ENCODE data around the gene ICAM4. TPM values are rescaled to one million over a fixed set of nuclear protein-coding genes. Genes with fewer than 3 reads are reported as not detected.
A peak's percentile ranks its signal among the peaks of the same experiment; 100 is the strongest.

Gene ICAM4
- total and polyA plus RNA-seq, 2 of the 8 experiments (the other 6 are each of a cell fraction or from before 2014, with no cell fraction given) = 1.5 to 4.1 TPM

GRCh38 chr19:10269333-10270179 lies 17.2 kb upstream of the ICAM4 start:
- H3K4me3 ChIP-seq (ENCODE audit: extremely low read depth in 1 of 4, insufficient read depth in 2 of 4, low read depth in 3 of 4, low read length in 4 of 4) = peak overlapping the region; percentile 30 to 59 (median 38); a peak in 5 of 8 replicates
- H2AFZ ChIP-seq (ENCODE audit: low read length) = no peak overlapping the region
- CTCF ChIA-PET (ENCODE audit: partially characterized antibody) = interaction anchor here (0.6 to 9.4 kb wide), 24 partner anchors 9 to 146 kb away, joined by 3 to 122 read pairs (median 4); partner anchors contain the start of genes ICAM4 and ICAM5
- no peak for TF ChIP-seq BCL11A (IDR thresholded peaks at IDR 0.05; ENCODE audit: low read depth in 2 of 2, low read length in 2 of 2)
- peak; percentile 36 for TF ChIP-seq KDM4A (IDR thresholded peaks at IDR 0.05; ENCODE audit: low read depth, low read length, severe bottlenecking)
- peak; percentile 94 to 97 for TF ChIP-seq RAD21 (IDR thresholded peaks at IDR 0.05 in 1 of 2, conservative IDR thresholded peaks at IDR 0.05 in 1 of 2; ENCODE audit: low read depth in 2 of 2, low read length in 2 of 2)
- TF ChIP-seq CHD1 (IDR thresholded peaks at IDR 0.05; ENCODE audit: low read depth, low read length) = no peak
- TF ChIP-seq YY1 (IDR thresholded peaks at IDR 0.05; ENCODE audit: low read depth, low read length) = peak; percentile 68; the same call in 1 of the 2 replicates
- TF ChIP-seq TEAD4 (IDR thresholded peaks at IDR 0.05; ENCODE audit: low read depth, low read length) = no peak
- peak; percentile 79 to 95 (median 88) for TF ChIP-seq CTCF (IDR thresholded peaks at IDR 0.05; ENCODE audit: control extremely low read depth in 1 of 3, insufficient read depth in 1 of 3, low read depth in 1 of 3, low read length in 3 of 3)
- TF ChIP-seq NRF1 (IDR thresholded peaks at IDR 0.05; ENCODE audit: low read depth, low read length) = no peak

More at GRCh38 chr19:10269333-10270179, 17.2 kb upstream of the ICAM4 start:
- Histone ChIP-seq H3K9ac (replicated peaks in 1 of 4; ENCODE audit: extremely low read depth in 1 of 4, low read depth in 3 of 4, low read length in 3 of 4) (no peak overlapping the region; a peak in 1 of 7 replicates), H3K14ac (ENCODE audit: insufficient read length) (no peak overlapping the region), H2BK20ac (ENCODE audit: low read length) (no peak overlapping the region), H3K27me3 (replicated peaks in 1 of 4; ENCODE audit: control insufficient read depth in 3 of 4, extremely low read depth in 1 of 4, insufficient read depth in 3 of 4, low read length in 3 of 4) (peaks cover 9 to 25% (median 23%) of the 10 kb centered on the region in 4 experiments), H2BK12ac (ENCODE audit: low read depth, low read length) (peak overlapping the region; percentile 43; the same call in 1 of the 2 replicates), H3K56ac (replicated peaks; ENCODE audit: insufficient read length, low read depth, low read length) (no peak overlapping the region), H3K36me3 (ENCODE audit: control insufficient read depth in 2 of 4, insufficient read depth in 4 of 4, low read length in 3 of 4) (no peaks in the 10 kb centered on the region), H4K91ac (replicated peaks; ENCODE audit: insufficient read length, low read length) (peak overlapping the region; percentile 42), H3K79me1 (ENCODE audit: low read depth, low read length) (no peaks in the 10 kb centered on the region), H2BK120ac (replicated peaks; ENCODE audit: low read depth, low read length) (no peak overlapping the region), H2BK15ac (ENCODE audit: low read length) (0 out of 2 replicates have a peak overlapping the region, but pooled peaks have one; percentile 8), H3K27ac (ENCODE audit: low read depth, low read length) (no peak overlapping the region), H4K20me1 (replicated peaks in 1 of 2; ENCODE audit: control insufficient read depth in 1 of 2, insufficient read depth in 2 of 2, low read length in 2 of 2) (no peaks in the 10 kb centered on the region), H3K18ac (ENCODE audit: extremely low read depth, low read length) (peak overlapping the region; percentile 32; the same call in 1 of the 2 replicates), H3K4me1 (replicated peaks in 1 of 4; ENCODE audit: control insufficient read depth in 3 of 4, insufficient read depth in 4 of 4, low read length in 3 of 4) (peaks cover 0 to 8% (median 5%) of the 10 kb centered on the region in 4 experiments; a peak in 5 of 7 replicates), H4K5ac (ENCODE audit: insufficient read length, low read depth, low read length) (no peak overlapping the region), H3K23ac (ENCODE audit: insufficient read length) (no peak overlapping the region), H2AK5ac (ENCODE audit: low read depth, low read length) (no peak overlapping the region), H3K79me2 (ENCODE audit: control insufficient read depth in 1 of 2, insufficient read depth in 2 of 2, low read length in 2 of 2) (no peaks in the 10 kb centered on the region), H2BK5ac (ENCODE audit: low read depth, low read length) (no peak overlapping the region), H3K23me2 (ENCODE audit: low read depth, low read length) (peaks cover 11% of the 10 kb centered on the region; the same call in 1 of the 2 replicates), H3K4ac (replicated peaks; ENCODE audit: insufficient read length, low read depth, low read length) (peak overlapping the region; percentile 33), H3K4me2 (ENCODE audit: insufficient read depth in 1 of 2, low read depth in 2 of 2, low read length in 2 of 2) (peak overlapping the region; percentile 70 to 75), H3K9me3 (ENCODE audit: insufficient read depth in 2 of 2, low read depth in 1 of 2, low read length in 1 of 2) (no peaks in the 10 kb centered on the region), H4K8ac (ENCODE audit: extremely low read depth, insufficient read depth, low read length) (peak overlapping the region; percentile 80; the same call in 1 of the 2 replicates)
- DNase-seq (ENCODE audit: low read depth in 1 of 2, low spot score in 2 of 2) (peak in 1 of 2 experiments; percentile 99), FAIRE-seq (no peak)
- POLR2A ChIA-PET (ENCODE audit: partially characterized antibody) = interaction anchor here (0.8 to 3.3 kb wide), 11 partner anchors 10 to 152 kb away, joined by 3 to 28 read pairs (median 12); partner anchors contain the start of genes ICAM4, ICAM5 and RAVER1
- WGBS, 2 experiments (ENCODE audit: extremely low coverage in 1 of 2, insufficient coverage in 1 of 2, insufficient read length in 1 of 2, insufficient replicate concordance in 2 of 2, low coverage in 1 of 2, low lambda C conversion rate in 2 of 2, missing lambda C conversion rate in 1 of 2) = 12% methylated on average over 57 of the region's 59 CpGs; no CpG with 5 or more reads in 1 of the 2 experiments
